DOHH2 (cell line): ENCODE results near the gene CAMKMT.

ENCODE experiments used
- CTCF ChIP-seq: fragments of 200-600 bp; sonication (generic); IDR thresholded peaks from one replicate; pipeline ENCODE4 v1.5.1; 2014; ENCODE audit warnings: antibody characterized with exemption, mild to moderate bottlenecking, low read depth, low read length; ENCODE audit not compliant: poor library complexity, severe bottlenecking
- EZH2phosphoT487 ChIP-seq: fragments of 200-600 bp; sonication (generic); IDR thresholded peaks from 2 replicates; pipeline ENCODE4 v1.6.1; 2017; ENCODE audit warnings: borderline replicate concordance, mild to moderate bottlenecking, antibody characterized with exemption, low read length, moderate library complexity, mixed read lengths

GRCh38 chr2:44566059-44566458, 204.3 kb downstream of the CAMKMT start:
- TF ChIP-seq CTCF (no peak), EZH2phosphoT487 (no peak)
